Natural killer cell treated with Interleukin-12 subunit alpha and Interleukin-12 subunit beta and Interleukin-15 and Interleukin-18, amount 100 ng/mL, for 72 hours (primary cell): ENCODE measurements around the gene PIGL. TPM values are rescaled to one million over a fixed set of nuclear protein-coding genes. Genes with fewer than 3 reads are reported as not detected.

Experiments
- ATAC-seq, 2 donors: fragments of 150-1000 bp; cut with Tn5 transposase in 1 of 2; sonication (Bioruptor Pico), chemical (Tn5 transposase) in 1 of 2; 2 replicates each; pipeline ENCODE4 v1.10.0; 2021
- DNase-seq: peaks from one replicate; pipeline ENCODE4 v3.0.0; 2022; ENCODE audit warnings: low spot score
- H3K27ac Mint-ChIP-seq, 2 donors: 1 replicate in 1 of 2; 2 replicates in 1 of 2; pipeline ENCODE4 v1.8.0; 2022; ENCODE audit warnings: mixed read lengths in 2 of 2, mild to moderate bottlenecking in 1 of 2, moderate library complexity in 1 of 2
- H3K27me3 Mint-ChIP-seq, 2 donors: 1 replicate in 1 of 2; 2 replicates in 1 of 2; pipeline ENCODE4 v1.8.0; 2022; ENCODE audit warnings: mixed read lengths in 2 of 2
- H3K36me3 Mint-ChIP-seq: one replicate; pipeline ENCODE4 v1.8.0; 2022; ENCODE audit warnings: mixed read lengths
- H3K4me1 Mint-ChIP-seq, 2 donors: 1 replicate in 1 of 2; 2 replicates in 1 of 2; pipeline ENCODE4 v1.8.0; 2022; ENCODE audit warnings: low read depth in 2 of 2, mixed read lengths in 2 of 2, mild to moderate bottlenecking in 1 of 2
- H3K4me3 Mint-ChIP-seq: one replicate; pipeline ENCODE4 v1.8.0; 2022; ENCODE audit warnings: mixed read lengths
- H3K9me3 Mint-ChIP-seq: 2 replicates; pipeline ENCODE4 v1.8.0; 2022; ENCODE audit warnings: mixed read lengths
- total RNA-seq, 2 donors: library from RNA; stranded (reverse); gene quantifications; one replicate each; pipeline ENCODE4 v1.2.3, GENCODE V29; 2022

The PIGL gene
- total RNA-seq, 2 donors from 2014 or later = 26.4 to 67.4 TPM

- Mint-ChIP-seq H3K9me3 (no peaks in the 10 kb centered on the region), H3K36me3 (peaks cover 4% of the 10 kb centered on the region), H3K27me3 (no peaks in the 10 kb centered on the region), H3K27ac (peak overlapping the region; percentile 53 to 57), H3K4me3 (no peak overlapping the region), H3K4me1 (peaks cover 4 to 12% of the 10 kb centered on the region in 2 donors)
- DNase-seq (no peak), ATAC-seq (no peak)
Observed at GRCh38 chr17:16243385-16243784, 26.4 kb downstream of the PIGL start.

- ATAC-seq (peak in 1 of 2 donors; percentile 54), DNase-seq (no peak)
- no peak overlapping the region for H3K4me3 Mint-ChIP-seq
- H3K36me3 Mint-ChIP-seq = peaks cover 4% of the 10 kb centered on the region
- H3K4me1 Mint-ChIP-seq = peaks cover 7 to 12% of the 10 kb centered on the region in 2 donors
- peak overlapping the region; percentile 53 to 57 for H3K27ac Mint-ChIP-seq
- no peaks in the 10 kb centered on the region for H3K9me3 Mint-ChIP-seq
- H3K27me3 Mint-ChIP-seq = no peaks in the 10 kb centered on the region
Observed at GRCh38 chr17:16243801-16244567, 27.0 kb downstream of the PIGL start.

GRCh38 chr17:16247586-16247984, 30.6 kb downstream of the PIGL start:
- Mint-ChIP-seq H3K4me1 (peaks cover 11 to 16% of the 10 kb centered on the region in 2 donors), H3K4me3 (no peak overlapping the region), H3K36me3 (peaks cover 4% of the 10 kb centered on the region), H3K27ac (no peak overlapping the region), H3K9me3 (no peaks in the 10 kb centered on the region), H3K27me3 (no peaks in the 10 kb centered on the region)
- no peak for ATAC-seq
- no peak for DNase-seq

- Mint-ChIP-seq H3K9me3 (no peaks in the 10 kb centered on the region), H3K27ac (peak overlapping the region in 1 of 2 donors; percentile 52), H3K4me3 (no peak overlapping the region), H3K27me3 (no peaks in the 10 kb centered on the region), H3K36me3 (peaks cover 4% of the 10 kb centered on the region), H3K4me1 (peaks cover 6 to 12% of the 10 kb centered on the region in 2 donors)
- ATAC-seq (no peak), DNase-seq (no peak)
Observed at GRCh38 chr17:16250635-16251034, 33.6 kb downstream of the PIGL start.

GRCh38 chr17:16251043-16251442, 34.0 kb downstream of the PIGL start:
- H3K9me3 Mint-ChIP-seq = no peaks in the 10 kb centered on the region
- peaks cover 4% of the 10 kb centered on the region for H3K36me3 Mint-ChIP-seq
- no peaks in the 10 kb centered on the region for H3K27me3 Mint-ChIP-seq
- H3K27ac Mint-ChIP-seq = peak overlapping the region in 1 of 2 donors; percentile 52
- DNase-seq = no peak
- no peak overlapping the region for H3K4me3 Mint-ChIP-seq
- no peak for ATAC-seq
- peaks cover 6 to 14% of the 10 kb centered on the region in 2 donors for H3K4me1 Mint-ChIP-seq

- Mint-ChIP-seq H3K27ac (no peak overlapping the region), H3K9me3 (no peaks in the 10 kb centered on the region), H3K36me3 (peaks cover 4% of the 10 kb centered on the region), H3K27me3 (no peaks in the 10 kb centered on the region), H3K4me1 (peaks cover 6 to 14% of the 10 kb centered on the region in 2 donors), H3K4me3 (no peak overlapping the region)
- DNase-seq = no peak
- no peak for ATAC-seq
Observed at GRCh38 chr17:16251556-16251955, 34.5 kb downstream of the PIGL start.

GRCh38 chr17:16254773-16255400, 37.9 kb downstream of the PIGL start:
- no peak for DNase-seq
- Mint-ChIP-seq H3K27me3 (no peaks in the 10 kb centered on the region), H3K36me3 (no peaks in the 10 kb centered on the region), H3K27ac (no peak overlapping the region), H3K9me3 (no peaks in the 10 kb centered on the region), H3K4me1 (peaks cover 3 to 14% of the 10 kb centered on the region in 2 donors), H3K4me3 (no peak overlapping the region)
- ATAC-seq = no peak

- H3K27ac Mint-ChIP-seq = no peak overlapping the region
- no peak for ATAC-seq
Observed at GRCh38 chr17:16255481-16255921, 38.5 kb downstream of the PIGL start.

GRCh38 chr17:16258901-16259300, 41.9 kb downstream of the PIGL start:
- H3K4me3 Mint-ChIP-seq = no peak overlapping the region
- no peak overlapping the region for H3K27ac Mint-ChIP-seq
- no peaks in the 10 kb centered on the region for H3K27me3 Mint-ChIP-seq
- ATAC-seq = no peak
- no peak for DNase-seq
- no peaks in the 10 kb centered on the region for H3K36me3 Mint-ChIP-seq
- H3K9me3 Mint-ChIP-seq = no peaks in the 10 kb centered on the region
- H3K4me1 Mint-ChIP-seq = peaks cover 0 to 10% of the 10 kb centered on the region in 2 donors

More at GRCh38 chr17:16255481-16255921, 38.5 kb downstream of the PIGL start:
- Mint-ChIP-seq H3K4me1 (peaks cover 3 to 14% of the 10 kb centered on the region in 2 donors), H3K9me3 (no peaks in the 10 kb centered on the region), H3K36me3 (no peaks in the 10 kb centered on the region), H3K4me3 (no peak overlapping the region), H3K27me3 (no peaks in the 10 kb centered on the region)
- no peak for DNase-seq

GRCh38 chr17:16259926-16260325, 42.9 kb downstream of the PIGL start:
- Mint-ChIP-seq H3K27ac (no peak overlapping the region), H3K27me3 (no peaks in the 10 kb centered on the region), H3K36me3 (no peaks in the 10 kb centered on the region), H3K4me3 (no peak overlapping the region), H3K4me1 (peaks cover 1 to 12% of the 10 kb centered on the region in 2 donors), H3K9me3 (no peaks in the 10 kb centered on the region)
- DNase-seq (no peak), ATAC-seq (no peak)

GRCh38 chr17:16261049-16261448, 44.0 kb downstream of the PIGL start:
- H3K4me1 Mint-ChIP-seq = peaks cover 5% of the 10 kb centered on the region in 2 donors

GRCh38 chr17:16262201-16262600, 45.2 kb downstream of the PIGL start:
- ATAC-seq (no peak), DNase-seq (no peak)
- Mint-ChIP-seq H3K4me3 (no peak overlapping the region), H3K9me3 (no peaks in the 10 kb centered on the region), H3K27me3 (no peaks in the 10 kb centered on the region), H3K4me1 (peaks cover 11% of the 10 kb centered on the region in 2 donors), H3K27ac (no peak overlapping the region), H3K36me3 (no peaks in the 10 kb centered on the region)

More at GRCh38 chr17:16261049-16261448, 44.0 kb downstream of the PIGL start:
- Mint-ChIP-seq H3K4me3 (no peak overlapping the region), H3K9me3 (no peaks in the 10 kb centered on the region), H3K27me3 (no peaks in the 10 kb centered on the region), H3K27ac (no peak overlapping the region), H3K36me3 (no peaks in the 10 kb centered on the region)
- no peak for DNase-seq
- no peak for ATAC-seq

GRCh38 chr17:16267174-16267573, 50.2 kb downstream of the PIGL start:
- Mint-ChIP-seq H3K4me3 (peak overlapping the region; percentile 73), H3K27ac (peak overlapping the region; percentile 84 to 89), H3K4me1 (peaks cover 27 to 30% of the 10 kb centered on the region in 2 donors), H3K9me3 (no peaks in the 10 kb centered on the region), H3K27me3 (no peaks in the 10 kb centered on the region), H3K36me3 (no peaks in the 10 kb centered on the region)
- DNase-seq (no peak), ATAC-seq (no peak)

- DNase-seq (no peak), ATAC-seq (no peak)
- Mint-ChIP-seq H3K9me3 (peaks cover 3% of the 10 kb centered on the region), H3K27me3 (no peaks in the 10 kb centered on the region), H3K4me3 (no peak overlapping the region), H3K27ac (peak overlapping the region in 1 of 2 donors; percentile 89), H3K4me1 (peaks cover 40% of the 10 kb centered on the region in 2 donors), H3K36me3 (no peaks in the 10 kb centered on the region)
Observed at GRCh38 chr17:16269658-16270057, 52.6 kb downstream of the PIGL start.
